Measurements from ENCODE around the gene NCS1.

Gene NCS1

DNA sequence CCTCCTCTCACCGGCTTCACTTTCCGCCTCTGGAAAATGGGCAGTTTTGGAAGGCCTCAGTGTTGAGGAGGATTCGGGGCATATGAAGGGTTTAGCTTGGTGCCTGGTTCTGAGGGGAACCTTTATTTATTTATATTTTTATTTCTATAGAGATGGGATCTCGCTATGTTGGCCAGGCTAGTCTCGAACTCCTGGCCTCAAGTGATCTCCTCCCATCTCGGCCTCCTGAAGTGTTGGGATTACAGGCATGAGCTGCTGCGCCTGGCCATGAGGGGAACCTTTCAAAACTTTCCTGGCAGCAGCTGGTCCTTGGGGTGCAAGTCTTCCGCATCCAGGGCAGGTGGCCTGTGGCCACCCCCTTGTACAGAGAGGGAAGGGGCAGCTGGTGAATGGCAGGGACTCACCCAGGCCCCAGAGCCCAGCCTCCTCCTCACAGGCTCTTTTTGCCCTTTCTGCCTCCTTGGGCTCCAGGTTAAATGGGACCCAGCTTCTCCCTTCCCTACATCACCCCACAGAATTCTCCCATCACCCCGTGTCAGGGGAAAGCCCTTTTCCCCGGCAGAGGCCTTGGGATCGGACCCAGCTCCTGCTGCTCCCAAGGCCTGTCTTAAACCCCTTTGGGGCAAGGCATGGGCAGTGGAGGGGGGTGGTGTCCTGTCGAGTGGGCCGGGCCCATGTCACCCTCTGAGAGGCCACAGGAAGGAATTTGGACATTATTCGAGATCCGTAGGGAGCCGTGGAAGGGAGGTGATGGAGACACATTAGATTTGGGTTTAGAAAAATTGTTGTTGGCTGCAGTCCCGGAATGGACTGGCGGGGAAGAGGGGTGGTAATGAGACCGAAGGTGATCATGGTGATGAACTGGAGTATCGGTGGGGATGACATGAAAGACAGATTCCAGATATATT lies 5.9 kb downstream of the NCS1 start:
- no peak for DNase-seq

GRCh38 chr9:130179331-130179907 lies 7.2 kb downstream of the NCS1 start:
- no peak for DNase-seq

- no peak for DNase-seq
Measured at GRCh38 chr9:130180516-130180915, 8.3 kb downstream of the NCS1 start.

- DNase-seq, result no peak
Measured at GRCh38 chr9:130181678-130182380, 9.6 kb downstream of the NCS1 start.

- no peak for DNase-seq
Measured at GRCh38 chr9:130182381-130182909, 10.2 kb downstream of the NCS1 start.

DNA sequence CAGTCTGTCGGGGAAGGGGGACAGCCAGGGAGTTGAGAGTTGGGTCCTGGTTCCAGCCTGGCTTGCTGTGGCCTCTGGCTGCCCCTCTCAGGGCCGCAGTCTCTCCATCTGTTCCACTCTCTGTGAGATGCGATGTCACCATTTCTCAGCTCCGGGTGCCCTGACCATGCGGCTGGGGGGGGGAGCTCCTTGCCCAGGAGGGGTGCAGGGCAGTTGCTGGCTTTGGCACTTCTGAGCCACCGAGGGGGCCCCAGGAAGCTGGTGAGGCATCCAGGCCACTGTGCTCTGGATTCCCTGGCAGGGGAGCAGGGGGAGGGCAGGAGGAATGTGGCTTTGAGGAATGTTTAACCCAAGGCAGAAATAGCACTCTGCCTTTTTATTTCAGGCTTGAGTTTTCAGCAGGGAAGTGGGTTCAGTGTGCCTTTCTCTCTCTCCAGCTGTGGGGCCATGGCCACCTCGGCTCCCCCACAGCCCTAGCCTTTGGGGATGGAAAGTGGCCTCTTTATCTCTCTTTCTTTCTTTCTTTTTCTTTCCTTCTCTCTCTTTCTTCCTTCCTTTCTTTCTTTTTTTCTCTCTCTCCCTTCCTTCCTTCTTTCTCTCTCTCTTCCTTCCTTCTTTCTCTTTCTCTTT lies 11.0 kb downstream of the NCS1 start:
- no peak for DNase-seq

- DNase-seq, result no peak
Measured at GRCh38 chr9:130185017-130185416, 12.8 kb downstream of the NCS1 start.

- DNase-seq, result no peak
Measured at GRCh38 chr9:130185490-130186031, 13.4 kb downstream of the NCS1 start.

DNA sequence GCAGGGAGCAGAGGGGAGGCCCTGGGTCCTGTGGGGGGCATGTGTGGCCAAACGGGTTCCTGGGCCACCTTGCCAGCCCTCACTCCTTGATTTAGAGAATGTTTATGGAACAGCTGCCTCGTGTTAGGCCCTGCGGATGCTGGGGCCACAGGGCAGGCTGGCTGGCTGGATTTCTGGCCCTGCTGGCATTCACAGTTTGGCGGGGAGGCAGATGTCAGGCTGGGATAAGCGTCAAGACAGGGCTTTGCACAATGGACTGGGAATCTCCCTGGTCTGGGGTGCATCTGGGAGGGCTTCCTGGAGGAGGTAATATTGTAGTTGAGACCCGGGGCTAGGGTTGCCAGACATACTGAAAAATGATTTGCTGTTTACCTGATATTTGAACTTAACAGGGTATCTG lies 13.8 kb downstream of the NCS1 start:
- no peak for DNase-seq

- no peak for DNase-seq
Measured at GRCh38 chr9:130186839-130187522, 14.8 kb downstream of the NCS1 start.

GRCh38 chr9:130187523-130187846 lies 15.3 kb downstream of the NCS1 start:
- DNase-seq, result no peak

DNA sequence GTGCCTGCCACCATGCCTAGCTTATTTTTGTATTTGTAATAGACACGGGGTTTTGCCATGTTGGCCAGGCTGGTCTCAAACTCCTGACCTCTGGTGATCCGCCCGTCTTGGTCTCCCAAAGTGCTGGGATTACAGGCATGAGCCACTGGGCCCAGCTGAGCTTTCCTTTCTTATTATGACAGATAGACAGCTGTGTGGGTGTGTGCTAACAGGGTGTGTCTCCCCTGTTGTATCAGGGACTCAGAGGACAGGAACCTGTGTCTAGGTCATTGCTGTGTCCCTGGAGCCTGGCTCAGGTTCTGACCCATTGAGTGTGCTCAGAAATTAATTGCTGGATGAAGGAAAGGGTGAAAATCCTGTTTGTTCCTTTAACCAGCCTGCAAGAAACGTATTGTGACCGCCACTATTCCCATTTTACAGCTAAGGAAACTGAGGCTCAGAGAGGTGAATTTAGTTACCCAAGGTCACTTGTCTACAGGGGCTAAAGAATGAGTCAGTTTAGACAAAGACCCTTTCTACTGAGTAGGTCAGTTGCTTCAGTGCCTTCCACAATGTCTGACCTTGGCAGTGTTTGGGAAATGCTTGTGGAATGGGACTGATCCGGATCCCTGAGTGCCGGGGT lies 16.8 kb downstream of the NCS1 start:
- no peak for DNase-seq

DNA sequence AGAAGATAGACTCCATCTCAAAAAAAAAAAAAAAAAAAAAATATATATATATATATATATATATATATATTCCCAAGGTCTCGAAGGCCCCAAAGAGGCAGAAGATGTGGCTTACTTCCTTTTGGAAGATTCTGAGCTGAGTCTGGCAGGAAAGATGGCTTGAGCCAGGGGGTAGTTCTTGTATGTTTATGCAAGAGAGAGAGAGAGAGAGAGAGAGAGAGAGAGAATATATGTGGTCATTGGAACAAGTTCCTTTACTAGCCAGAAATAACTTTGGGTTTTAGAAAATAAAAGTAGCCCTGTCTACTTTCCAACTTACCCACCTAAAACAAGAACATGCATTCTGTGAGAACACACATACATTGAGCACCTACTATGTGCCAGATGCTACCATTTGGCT lies 17.6 kb downstream of the NCS1 start:
- no peak for DNase-seq

- no peak for DNase-seq
Measured at GRCh38 chr9:130191068-130191748, 19.0 kb downstream of the NCS1 start.

DNA sequence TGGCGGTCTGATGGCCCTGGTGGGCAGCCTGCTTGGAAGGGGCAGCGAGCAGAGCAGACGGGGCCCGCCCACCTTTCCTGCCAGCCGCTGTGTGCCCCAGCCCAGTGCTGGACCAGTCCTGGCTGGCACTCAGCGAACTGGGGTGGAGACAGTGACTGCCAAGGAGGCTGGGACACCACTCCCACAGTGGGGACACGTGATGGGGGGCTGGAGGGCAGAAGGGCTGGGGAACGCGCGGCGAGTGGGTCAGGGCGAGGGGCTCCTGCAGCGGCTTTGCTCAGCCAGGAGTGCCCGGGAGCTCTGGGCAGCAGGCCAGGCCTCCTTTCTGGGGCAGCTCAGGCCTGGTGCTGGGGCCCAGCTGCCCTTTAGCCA lies 19.5 kb downstream of the NCS1 start:
- DNase-seq, result no peak

DNA sequence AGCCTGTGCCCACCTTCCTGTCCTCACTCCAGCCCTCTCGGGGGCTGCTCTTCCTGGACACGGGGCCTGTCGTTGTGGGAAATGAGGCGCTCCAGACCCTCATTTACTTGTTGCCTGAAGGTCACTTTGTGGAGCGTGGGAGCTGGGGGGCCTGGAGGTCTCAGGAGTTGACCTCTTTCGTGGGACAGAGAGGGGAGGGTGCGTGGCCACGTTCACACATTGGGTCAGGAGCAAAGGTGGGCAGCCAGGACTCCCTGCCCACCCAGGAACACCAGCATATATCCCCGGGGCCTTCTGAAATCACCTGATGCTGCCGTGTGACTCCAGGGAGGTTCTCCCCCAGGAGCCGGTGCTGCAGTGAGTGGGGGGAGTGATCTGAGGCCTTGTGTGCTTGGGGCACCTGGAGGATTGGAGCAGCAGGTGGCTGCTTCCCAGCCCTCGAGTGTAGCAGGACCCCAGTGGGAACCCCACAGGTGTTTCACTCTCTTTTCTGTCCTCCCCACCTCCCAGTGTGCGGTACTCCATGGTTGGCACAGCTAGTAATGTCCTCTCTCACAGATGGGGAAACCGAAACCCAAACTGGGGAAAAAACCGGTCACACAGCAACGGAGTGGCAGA lies 20.3 kb downstream of the NCS1 start:
- no peak for DNase-seq

DNA sequence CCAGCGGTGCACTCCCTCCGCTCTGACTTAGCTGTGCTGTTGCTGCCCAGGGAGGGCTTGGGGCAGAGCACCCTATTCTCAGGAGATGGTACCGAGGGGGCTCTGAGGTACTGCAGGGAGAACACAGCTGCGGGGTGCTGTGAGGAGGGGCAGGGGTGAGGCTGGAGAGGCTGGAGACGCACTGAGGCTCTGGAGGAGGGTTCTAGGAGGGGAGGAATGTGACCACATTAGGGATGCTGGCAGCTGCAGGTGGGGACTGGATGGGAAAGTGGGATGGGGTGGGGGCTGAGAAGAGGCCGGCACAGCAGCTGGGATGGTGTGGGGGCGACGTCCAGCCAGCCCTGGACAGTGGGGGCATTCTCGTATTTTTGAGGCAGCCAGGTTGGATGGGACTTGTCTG lies 20.9 kb downstream of the NCS1 start:
- no peak for DNase-seq

DNA sequence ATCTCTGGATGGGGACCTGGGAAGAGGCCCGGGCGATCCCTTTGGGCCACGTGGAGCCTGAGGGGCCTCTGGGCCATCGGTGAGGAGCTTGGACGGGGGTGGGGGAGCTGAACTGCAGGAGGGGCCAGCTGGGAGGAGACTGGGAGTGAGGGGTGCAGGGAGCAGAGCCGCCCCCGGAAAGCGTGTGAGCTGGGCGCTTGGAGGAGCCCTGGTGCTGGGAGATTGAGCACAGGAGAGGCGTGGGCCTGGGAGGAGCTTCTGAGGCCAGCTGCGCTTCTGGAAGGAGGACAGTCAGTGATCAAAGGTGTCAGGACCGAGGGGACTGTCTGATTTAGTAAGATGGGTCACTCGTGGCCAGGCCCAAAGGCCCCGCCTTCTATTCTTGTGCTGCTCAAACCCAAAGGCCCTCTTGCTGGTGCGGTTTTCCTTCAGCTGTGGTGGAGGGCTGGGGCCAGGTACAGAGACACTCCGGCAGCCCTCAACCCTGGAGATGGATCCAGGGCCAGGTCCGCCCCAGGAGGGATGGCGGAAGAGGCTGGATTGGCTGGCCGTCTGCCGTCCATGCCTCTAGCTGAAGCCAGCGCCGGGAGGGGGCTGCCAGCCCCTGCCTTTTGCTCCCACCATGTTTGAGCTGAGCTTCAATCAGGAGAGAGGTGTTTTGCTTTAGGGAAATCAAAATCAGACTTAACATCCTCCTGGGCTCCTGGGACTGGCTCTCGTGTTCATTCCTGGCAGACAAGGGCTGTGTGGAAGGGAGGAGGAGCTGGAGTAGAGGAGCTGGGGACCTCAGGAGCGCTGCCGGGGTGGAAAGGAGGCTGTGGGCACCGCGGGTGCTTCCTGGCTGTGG lies 21.6 kb downstream of the NCS1 start:
- DNase-seq, result no peak

GRCh38 chr9:130194378-130194932 lies 22.3 kb downstream of the NCS1 start:
- DNase-seq, result no peak

- no peak for DNase-seq
Measured at GRCh38 chr9:130195638-130196037, 23.4 kb downstream of the NCS1 start.
